Fibroblast of mammary gland (primary cell): Measurements from ENCODE around the gene DACH2.

Source experiments
- DNase-seq: peaks from one replicate; pipeline ENCODE4 v3.0.0-alpha.2; 2010; ENCODE audit warnings: low read depth
- H3K4me3 ChIP-seq: 2 replicates; pipeline ENCODE4 v1.5.1; 2011; ENCODE audit warnings: low read depth, mild to moderate bottlenecking, low read length, moderate library complexity; ENCODE audit not compliant: control insufficient read depth
- TF ChIP-seq, protein P1 (sequence below): conservative IDR thresholded peaks from 2 replicates; pipeline ENCODE4 v1.5.1; 2011; ENCODE audit warnings: low read depth, low read length, inconsistent platforms; ENCODE audit not compliant: control insufficient read depth, insufficient read depth

Gene DACH2

DNA sequence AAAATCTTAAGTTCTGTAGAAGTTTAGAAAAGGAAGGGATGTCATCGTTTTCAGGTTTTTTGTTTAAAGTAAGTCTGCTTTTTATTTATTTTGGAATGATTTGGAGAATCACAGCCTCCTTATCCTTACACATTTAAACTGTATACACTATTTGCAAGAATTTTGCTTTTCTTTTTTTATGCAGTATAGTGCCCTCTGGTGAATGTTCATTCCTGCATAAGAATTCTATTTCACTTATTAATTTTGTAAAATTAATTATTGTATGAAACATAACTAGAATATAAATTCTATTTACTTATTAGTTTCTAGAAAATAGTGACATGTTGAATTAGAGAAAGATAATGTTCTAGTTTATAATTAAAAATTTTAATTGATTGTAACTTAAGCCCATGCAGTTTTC lies 44.6 kb downstream of the DACH2 start:
- no peak for DNase-seq
- no peak overlapping the region for H3K4me3 ChIP-seq
- TF ChIP-seq, protein P1, sequence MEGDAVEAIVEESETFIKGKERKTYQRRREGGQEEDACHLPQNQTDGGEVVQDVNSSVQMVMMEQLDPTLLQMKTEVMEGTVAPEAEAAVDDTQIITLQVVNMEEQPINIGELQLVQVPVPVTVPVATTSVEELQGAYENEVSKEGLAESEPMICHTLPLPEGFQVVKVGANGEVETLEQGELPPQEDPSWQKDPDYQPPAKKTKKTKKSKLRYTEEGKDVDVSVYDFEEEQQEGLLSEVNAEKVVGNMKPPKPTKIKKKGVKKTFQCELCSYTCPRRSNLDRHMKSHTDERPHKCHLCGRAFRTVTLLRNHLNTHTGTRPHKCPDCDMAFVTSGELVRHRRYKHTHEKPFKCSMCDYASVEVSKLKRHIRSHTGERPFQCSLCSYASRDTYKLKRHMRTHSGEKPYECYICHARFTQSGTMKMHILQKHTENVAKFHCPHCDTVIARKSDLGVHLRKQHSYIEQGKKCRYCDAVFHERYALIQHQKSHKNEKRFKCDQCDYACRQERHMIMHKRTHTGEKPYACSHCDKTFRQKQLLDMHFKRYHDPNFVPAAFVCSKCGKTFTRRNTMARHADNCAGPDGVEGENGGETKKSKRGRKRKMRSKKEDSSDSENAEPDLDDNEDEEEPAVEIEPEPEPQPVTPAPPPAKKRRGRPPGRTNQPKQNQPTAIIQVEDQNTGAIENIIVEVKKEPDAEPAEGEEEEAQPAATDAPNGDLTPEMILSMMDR: no peak

DNA sequence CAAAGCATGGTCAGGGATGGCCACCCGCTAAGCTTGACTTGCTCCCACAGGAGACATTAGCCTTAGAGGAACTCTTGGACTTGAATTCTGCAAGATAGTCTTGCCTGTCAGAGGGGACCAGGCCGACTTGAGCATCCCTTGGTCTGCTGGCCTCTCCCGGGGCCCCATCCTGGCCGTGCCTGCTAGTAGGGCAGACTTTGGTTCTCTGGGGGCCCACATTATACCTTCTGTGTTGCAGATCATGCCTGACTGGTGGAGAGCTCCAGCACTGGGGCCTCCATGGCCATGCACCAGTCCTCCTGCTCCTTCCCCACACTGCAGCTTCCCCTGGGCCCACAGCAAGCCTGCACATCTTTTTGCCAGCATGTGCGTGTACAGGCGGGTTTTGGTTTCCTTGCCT lies 46.5 kb downstream of the DACH2 start:
- DNase-seq: no peak
- TF ChIP-seq, protein P1: no peak
- no peak overlapping the region for H3K4me3 ChIP-seq

DNA sequence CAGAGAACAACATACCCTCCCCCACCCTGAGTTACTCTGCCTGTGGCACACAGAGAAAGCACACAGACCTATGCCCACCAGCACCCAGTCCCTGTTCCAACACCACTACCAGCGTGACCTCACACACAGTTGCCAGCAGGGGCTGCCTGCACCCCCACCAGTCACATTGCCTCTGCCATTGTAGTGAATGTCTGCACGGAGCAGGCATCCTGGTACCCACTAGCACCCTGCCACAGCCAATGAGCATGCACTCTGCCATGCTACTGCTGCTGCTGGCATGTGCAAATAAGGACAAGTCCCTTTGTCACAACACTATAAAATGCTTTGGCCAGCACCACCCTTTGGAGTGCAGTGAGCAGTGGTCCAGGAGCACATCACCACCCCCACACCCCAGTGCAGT lies 47.1 kb downstream of the DACH2 start:
- no peak for DNase-seq
- TF ChIP-seq, protein P1: no peak
- H3K4me3 ChIP-seq: no peak overlapping the region

- TF ChIP-seq, protein P1: no peak
- no peak for DNase-seq
- no peak overlapping the region for H3K4me3 ChIP-seq
These were observed 49.6 kb downstream of the DACH2 start for GRCh38 chrX:86197815-86198214.

DNA sequence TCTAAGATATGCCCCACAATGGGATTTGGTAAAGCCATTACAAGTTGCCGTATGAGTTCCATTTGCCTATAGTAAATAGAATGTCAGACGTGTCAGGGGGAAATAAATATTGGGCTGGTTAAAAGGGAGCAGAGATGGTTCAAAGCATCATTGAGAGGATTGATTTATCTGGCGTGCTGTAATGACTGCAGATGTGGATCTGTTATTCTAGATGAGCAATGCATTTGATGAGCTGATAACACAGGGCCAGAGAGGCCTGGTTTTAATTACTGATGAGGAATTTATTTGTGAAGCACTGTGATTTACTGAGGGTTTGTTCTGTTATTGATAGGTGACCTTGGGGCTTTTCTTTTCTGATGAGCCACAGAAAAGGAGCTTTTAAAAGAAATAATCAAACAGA lies 62.5 kb downstream of the DACH2 start:
- no peak for DNase-seq
- no peak overlapping the region for H3K4me3 ChIP-seq
- TF ChIP-seq, protein P1: no peak

DNA sequence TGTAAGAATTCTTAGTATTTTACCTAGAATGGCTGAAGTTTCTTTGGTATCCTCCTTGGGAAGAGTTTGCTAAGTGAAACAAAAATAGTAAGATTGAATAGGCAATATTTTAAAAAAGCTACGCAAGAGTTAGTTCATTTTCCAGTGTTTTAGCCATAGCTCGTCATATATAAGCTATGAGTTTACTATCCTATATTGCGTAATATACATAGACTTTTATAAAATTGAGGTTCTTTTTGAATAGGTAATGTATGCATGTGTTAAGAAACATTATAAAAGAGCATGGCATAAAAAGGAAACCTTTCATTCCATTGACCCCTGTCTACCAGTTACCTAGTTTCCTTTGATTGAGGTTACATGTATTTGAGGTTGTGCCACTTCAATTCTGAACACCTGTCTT lies 67.0 kb downstream of the DACH2 start:
- H3K4me3 ChIP-seq: no peak overlapping the region
- TF ChIP-seq, protein P1: no peak
- DNase-seq: no peak

GRCh38 chrX:86237482-86237881 lies 89.2 kb downstream of the DACH2 start:
- TF ChIP-seq, protein P1: no peak
- H3K4me3 ChIP-seq: no peak overlapping the region
- no peak for DNase-seq
